NCI-H2107 (cell line): ENCODE data around the gene CLRN3.

ENCODE experiments used
- DNase-seq: peaks from one replicate; lab custom pipeline; 2025; lab: John Stamatoyannopoulos, UW

Gene CLRN3

GRCh38 chr10:127892743-127893142 is at the start of gene CLRN3:
CLRN3 (minus strand) TSS chr10:127892941; CDS start chr10:127892784, 157 bp downstream.
- no peak for DNase-seq

DNA sequence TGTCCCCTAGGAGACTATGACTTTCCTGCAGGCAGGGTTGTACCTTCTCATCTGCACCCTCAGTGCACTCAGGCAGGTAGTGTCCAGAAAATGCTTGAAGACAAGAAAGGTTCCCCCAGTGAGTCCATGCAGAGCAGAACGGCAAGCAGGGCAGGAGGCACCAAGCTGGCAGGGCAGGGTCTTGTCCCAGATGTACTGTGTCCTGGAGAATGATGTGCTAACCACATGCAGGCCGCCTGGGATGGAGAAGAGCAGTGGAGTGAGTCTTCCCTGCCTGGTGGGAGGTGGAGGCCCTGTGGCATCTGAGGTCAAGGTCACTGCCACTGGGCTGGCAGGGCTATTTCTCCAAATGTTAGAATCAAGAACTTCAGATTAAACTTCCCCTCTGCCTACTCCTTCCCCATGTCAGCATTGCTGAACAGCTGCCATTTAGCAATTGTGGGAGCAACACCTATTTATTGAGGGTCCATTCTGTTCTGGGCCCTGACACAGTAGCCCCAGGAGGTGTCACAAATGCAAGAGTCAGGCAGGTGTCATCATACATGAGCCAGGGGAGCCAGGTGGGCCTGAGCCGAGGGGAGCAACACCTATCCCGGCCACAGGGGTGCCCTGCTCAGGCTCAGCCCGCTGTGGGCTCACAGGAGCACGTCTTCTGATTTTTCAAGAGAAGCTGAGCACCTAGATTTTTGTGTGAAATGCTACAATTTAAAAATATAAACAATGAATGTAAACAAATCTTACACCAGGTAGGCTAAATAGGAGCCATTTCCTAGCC is 48.3 kb upstream of the CLRN3 start:
- no peak for DNase-seq

DNA sequence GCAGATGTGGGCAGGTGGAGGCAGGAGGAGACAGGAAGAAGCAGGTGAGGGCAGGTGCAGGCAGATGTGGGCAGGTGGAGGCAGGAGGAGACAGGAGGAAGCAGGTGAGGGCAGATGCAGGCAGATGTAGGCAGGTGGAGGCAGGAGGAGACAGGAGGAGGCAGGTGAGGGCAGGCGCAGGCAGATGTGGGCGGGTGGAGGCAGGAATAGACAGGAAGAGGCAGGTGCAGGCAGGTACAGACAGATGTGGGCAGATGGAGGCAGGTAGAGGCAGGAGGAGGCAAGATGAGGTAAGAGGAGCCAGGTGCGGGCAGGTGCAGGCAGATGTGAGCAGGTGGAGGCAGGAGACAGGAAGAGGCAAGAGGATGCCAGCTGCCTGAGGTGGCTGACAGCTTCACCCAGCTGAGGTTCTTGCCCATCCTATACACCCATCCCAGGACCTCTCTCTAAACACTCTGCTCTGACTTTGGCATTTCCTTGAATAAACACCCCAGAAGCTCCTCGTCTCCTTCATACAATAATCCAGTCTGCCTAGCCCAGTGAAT is 47.1 kb upstream of the CLRN3 start:
- no peak for DNase-seq

- no peak for DNase-seq
These were observed 45.2 kb upstream of the CLRN3 start for GRCh38 chr10:127937915-127938463.

- DNase-seq = no peak
These were observed 44.3 kb upstream of the CLRN3 start for GRCh38 chr10:127937069-127937468.

DNA sequence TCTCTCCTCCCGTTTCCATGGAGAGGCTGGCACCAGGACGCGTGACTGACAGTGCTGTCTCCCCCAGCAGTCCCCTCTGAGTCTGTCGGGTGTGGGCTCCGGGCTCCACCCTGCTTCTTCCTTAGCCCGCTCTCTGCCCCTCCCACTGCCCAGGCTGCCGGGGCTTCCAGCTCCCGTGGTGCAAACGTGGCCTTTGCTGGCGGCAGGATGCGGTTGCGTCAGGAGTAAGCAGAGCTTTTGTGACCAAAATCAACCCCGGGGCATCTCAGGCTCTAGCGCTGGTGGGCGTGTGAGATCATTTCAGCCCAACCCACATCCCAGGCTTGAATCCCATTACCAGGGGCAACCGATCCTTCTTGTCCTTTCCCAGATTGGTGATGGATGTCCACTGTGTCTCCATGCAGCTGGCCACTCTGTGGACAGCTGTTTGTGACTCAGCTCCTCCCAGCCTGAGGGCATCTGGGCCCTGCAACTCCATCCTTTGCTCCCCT is 42.4 kb upstream of the CLRN3 start:
- no peak for DNase-seq

DNA sequence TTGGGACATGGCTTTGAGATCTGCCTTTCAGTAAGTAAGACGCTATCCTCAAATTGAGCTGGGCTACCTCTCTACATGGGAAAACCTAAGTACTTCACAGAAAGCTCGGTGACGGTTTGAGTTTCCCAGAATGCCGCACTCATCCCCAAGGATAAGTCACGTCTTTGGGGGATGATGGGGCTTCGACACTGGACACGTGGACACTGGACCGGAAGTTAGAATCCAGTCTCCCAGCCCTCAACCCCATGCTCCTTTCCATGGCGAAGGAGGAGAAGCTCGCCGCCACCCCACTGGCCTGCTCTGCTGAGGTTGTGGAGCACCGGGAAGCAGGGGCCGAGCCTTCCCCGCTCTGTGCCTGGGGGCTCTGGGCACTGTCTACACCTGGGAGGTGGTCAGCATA is 41.6 kb upstream of the CLRN3 start:
- no peak for DNase-seq

- DNase-seq = no peak
These were observed 40.5 kb upstream of the CLRN3 start for GRCh38 chr10:127933271-127933670.

- no peak for DNase-seq
These were observed 40.0 kb upstream of the CLRN3 start for GRCh38 chr10:127932521-127933270.

DNA sequence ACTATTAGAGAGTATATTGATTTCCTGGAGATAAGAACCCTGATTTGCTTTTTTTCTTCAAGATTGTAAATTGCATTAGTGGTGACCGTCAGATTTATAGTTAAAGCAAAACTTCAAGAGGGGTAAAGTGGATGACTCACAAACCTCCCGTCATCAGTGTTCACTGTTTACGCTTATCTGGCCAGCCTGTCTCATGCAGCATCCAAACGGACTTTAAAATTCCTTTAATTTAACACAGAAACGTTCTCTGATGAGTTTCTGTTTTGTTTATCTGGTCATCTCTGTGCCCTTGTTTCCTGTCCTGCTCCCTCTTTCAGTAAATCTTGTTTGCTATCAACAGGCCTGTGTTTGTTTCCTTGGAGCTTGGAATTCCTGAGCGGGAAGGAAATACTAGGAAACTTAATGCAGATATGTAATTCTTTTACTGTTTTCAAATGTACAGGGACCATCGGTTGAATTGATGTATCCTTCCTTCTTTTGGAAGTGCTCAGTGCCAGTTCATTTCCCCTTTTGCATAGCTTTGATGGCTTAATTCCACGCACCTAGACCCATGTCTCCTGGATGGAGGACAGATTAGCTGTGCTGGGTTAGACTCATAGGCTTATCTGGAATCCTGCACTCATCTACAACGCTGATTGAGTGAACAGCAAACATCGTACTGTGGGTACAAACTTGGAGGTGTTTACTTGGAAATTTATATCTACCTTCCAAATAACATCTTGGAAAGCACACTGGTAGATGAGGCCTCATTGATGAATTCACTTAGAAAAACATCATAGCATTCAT is 35.5 kb upstream of the CLRN3 start:
- DNase-seq = no peak

DNA sequence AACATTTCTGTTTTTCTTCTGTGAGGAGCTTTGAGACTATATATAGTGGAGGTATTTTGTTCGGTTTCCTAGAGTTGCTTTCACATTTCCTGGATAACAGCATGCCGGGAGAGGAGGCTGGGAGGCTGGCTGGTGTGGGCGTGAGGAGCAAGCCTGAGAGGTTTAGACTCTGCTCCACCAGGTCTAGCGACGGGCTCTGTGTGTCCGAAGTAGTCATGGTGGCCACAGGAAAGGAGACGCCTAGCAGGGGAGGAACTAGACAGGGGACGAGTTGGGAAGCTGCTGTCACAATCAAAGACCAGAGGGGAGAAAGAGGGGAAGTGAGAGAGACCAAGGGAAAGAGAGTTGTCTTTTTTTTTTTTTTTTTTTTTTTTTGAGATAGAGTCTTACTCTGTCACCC is 33.7 kb upstream of the CLRN3 start:
- no peak for DNase-seq

GRCh38 chr10:127925471-127926207 is 32.9 kb upstream of the CLRN3 start:
- DNase-seq = no peak

GRCh38 chr10:127923646-127924045 is 30.9 kb upstream of the CLRN3 start:
- DNase-seq = no peak

- no peak for DNase-seq
These were observed 30.1 kb upstream of the CLRN3 start for GRCh38 chr10:127922675-127923366.

- no peak for DNase-seq
These were observed 29.5 kb upstream of the CLRN3 start for GRCh38 chr10:127922206-127922605.

DNA sequence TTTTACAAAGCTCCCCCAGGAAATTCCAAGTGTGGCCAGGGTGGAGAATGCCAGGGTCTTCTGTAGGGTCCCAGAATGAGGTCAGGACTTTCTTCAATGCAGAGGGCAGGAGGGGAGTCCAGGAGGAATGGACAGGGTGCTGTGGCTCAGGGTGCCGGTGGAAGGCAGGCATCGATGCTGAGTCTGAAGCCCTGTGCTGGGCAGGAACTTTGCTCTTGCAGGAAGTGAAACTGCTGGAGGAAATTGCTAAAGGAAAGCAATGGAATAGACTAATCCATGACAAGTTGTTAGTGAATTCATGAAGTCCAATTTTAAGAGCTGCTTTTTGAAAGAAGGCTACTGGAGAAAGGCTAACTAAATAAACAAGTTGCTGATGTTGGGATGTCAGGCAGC is 29.0 kb upstream of the CLRN3 start:
- no peak for DNase-seq

DNA sequence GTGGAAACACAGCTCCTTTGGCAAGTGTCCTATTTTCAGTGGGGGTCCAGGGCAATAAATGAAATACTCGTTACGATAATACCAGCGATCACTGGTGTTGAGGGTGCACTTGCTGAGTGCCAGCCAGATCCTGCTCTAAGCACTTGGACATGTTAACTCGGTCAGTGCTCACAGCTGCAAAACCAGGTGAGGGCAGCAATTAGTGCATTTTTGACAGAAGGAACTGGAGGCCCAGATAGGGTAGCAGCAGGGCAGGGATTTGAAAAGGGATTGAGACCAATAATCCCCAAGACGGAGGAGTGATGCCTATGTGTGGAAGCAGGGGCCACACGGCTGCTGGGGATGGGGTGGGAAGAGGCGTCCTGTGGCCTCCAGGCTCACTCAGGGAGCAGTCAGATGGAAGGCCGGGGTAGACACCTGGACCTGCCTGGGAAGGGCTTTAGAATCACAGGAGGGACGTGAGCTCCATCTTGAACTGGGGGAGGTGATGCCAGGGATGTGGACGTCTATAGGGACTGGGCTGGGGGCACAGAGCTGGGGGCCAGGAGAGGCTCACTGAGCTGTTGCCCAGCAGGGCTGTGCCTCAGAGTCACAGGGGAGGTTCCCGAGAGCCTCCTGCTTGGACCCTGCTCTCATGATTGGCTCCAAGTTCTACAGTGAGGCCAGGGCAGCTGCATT is 28.5 kb upstream of the CLRN3 start:
- no peak for DNase-seq

GRCh38 chr10:127920306-127921074 is 27.7 kb upstream of the CLRN3 start:
- no peak for DNase-seq
